ENCODE results near the gene FARS2.

DNA sequence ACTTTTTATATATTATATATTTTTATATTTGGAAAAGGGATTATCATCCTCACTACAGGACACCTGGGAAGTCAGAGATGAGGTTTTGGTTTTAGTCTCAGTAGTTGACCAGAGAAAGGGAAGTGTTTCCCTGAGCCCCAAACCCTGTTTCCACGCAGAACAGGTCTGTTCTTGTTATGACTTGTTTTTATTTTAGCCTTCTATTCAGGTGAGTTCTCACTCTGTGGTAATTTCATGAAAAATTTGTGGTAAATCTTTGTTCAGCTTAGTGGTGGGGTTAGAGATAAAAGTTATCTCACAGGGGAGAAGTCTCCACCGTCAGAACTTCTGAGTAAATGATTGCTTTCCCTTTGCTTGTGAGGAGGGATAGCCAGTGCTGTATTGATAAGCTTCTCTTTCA, 224.9 kb downstream of the FARS2 start:
- TF ChIP-seq CTCF (conservative IDR thresholded peaks at IDR 0.05 in 1 of 2, IDR thresholded peaks at IDR 0.05 in 1 of 2; ENCODE audit: low read depth in 1 of 2, low read length in 2 of 2) (no peak), EZH2 (IDR thresholded peaks at IDR 0.05; ENCODE audit: low read length, missing control alignments) (no peak)

All from fibroblast of lung (primary cell).